IPS DF 6.9 (cell line): ENCODE results near the gene RNF113A.

Experiments
- DNase-seq: peaks from one replicate; pipeline ENCODE4 v3.0.0-alpha.2; 2013; ENCODE audit warnings: low read depth, low spot score
- H3K27ac ChIP-seq: one replicate; pipeline ENCODE4 v1.5.1; 2013; ENCODE audit warnings: low read length, control low read depth
- H3K27me3 ChIP-seq: 2 replicates; pipeline ENCODE4 v1.6.1; 2013; ENCODE audit warnings: mild to moderate bottlenecking, low read length; ENCODE audit not compliant: control insufficient read depth, insufficient read depth
- H3K36me3 ChIP-seq: 2 replicates; pipeline ENCODE4 v1.6.1; 2013; ENCODE audit warnings: low read length; ENCODE audit not compliant: control insufficient read depth, insufficient read depth
- H3K4me1 ChIP-seq: 2 replicates; pipeline ENCODE4 v1.6.1; 2013; ENCODE audit warnings: low read length; ENCODE audit not compliant: control insufficient read depth, insufficient read depth
- H3K4me3 ChIP-seq: 2 replicates; pipeline ENCODE4 v1.5.1; 2013; ENCODE audit warnings: mild to moderate bottlenecking, low read length
- H3K9me3 ChIP-seq: 2 replicates; pipeline ENCODE4 v1.6.1; 2013; ENCODE audit warnings: low read length, inconsistent platforms; ENCODE audit not compliant: control insufficient read depth, insufficient read depth
- WGBS: extraction: QIAGEN DNeasy Blood & Tissue Kit; methylation state at CpG from one replicate; pipeline ENCODE4 v1.1.7; 2013; ENCODE audit warnings: mixed read lengths, missing lambda C conversion rate; ENCODE audit not compliant: insufficient read length, insufficient coverage; 5-methylcytosine and 5-hydroxymethylcytosine counted together

RNF113A gene

DNA sequence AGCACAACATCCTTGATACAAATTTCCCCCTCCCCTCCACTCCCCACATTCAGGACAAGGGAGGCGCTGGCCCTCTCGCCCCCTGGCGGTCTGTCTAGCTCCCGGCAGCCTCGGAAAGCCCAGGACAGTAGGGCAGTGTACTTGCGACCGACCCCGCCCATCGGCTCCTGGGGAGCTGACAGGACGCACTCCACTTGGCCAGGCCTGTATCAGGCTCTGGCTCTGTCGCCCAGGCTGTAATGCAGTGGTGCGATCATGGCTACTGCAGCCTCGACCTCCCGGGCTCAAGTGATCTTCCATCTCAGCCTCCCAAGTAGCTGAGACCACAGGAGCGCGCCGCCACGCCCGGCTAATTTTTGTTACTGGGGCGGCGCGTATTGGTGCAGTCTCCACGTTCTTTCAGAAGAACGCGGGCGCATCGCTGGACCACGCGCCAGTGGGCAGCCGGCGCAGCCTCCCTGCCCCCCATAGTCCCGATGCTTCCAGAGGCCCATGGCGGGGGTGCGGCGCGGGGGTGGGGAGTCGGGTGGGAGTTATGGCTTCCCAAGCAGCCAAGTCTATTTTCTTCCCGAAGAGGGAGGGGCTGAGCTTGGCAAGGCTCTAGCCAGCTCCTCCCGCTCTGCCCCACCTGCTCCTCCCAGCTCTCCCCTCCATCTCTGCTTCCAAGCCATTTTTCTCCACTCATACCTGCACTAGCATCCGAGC lies 16.3 kb upstream of the RNF113A start:
- no peaks in the 10 kb centered on the region for H3K27me3 ChIP-seq
- no peaks in the 10 kb centered on the region for H3K36me3 ChIP-seq
- no peaks in the 10 kb centered on the region for H3K9me3 ChIP-seq
- no peak for DNase-seq
- H3K4me3 ChIP-seq = peak overlapping the region; percentile 73; the same call in 1 of the 2 replicates
- no peak overlapping the region for H3K27ac ChIP-seq
- H3K4me1 ChIP-seq = no peaks in the 10 kb centered on the region
- no CpG with 5 or more reads among the region's 40 CpGs for WGBS

DNA sequence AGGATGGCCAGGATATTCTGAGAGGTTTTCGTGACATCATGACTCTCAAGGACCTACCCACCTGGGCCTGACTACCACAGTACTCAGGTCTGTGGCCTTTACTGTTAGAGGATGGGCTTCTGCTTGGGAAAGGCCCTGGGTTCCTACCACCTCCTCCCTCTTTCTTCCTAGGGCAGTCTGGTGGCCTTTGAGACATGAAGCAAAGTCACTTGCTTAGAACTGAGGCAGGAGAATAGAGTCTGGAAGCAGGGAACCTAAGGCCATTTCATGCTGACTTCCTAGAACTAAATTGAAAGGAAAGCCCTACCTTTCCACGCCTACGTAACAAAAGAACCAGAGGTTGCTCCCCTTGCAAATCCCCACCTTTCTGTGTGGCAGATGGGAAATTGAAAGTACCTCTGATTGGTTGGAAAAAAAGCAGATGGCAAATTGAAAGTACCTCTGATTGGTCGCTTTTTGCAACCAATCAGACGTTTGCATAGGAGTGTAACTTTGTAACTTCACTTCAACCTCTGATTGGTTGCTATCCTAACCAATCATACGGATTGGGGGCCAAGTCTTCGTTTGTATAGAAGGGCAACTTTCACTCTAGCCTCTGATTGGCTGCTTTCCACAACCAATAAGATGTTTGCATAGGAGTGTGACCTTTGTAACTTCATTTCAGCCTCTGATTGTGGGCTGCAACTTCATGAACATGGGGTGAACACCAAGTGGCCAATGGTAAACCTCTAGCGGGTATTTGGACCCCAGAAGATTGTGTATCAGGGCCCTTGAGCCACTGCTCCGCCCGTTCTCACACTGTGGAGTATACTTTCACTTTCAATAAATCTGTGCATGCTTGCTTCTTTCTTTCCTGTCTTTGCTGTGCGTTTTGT lies 14.3 kb upstream of the RNF113A start:
- Histone ChIP-seq H3K36me3 (no peaks in the 10 kb centered on the region), H3K27ac (no peak overlapping the region), H3K9me3 (no peaks in the 10 kb centered on the region), H3K27me3 (no peaks in the 10 kb centered on the region), H3K4me3 (no peak overlapping the region), H3K4me1 (no peaks in the 10 kb centered on the region)
- no peak for DNase-seq
- no CpG with 5 or more reads among the region's 11 CpGs for WGBS

DNA sequence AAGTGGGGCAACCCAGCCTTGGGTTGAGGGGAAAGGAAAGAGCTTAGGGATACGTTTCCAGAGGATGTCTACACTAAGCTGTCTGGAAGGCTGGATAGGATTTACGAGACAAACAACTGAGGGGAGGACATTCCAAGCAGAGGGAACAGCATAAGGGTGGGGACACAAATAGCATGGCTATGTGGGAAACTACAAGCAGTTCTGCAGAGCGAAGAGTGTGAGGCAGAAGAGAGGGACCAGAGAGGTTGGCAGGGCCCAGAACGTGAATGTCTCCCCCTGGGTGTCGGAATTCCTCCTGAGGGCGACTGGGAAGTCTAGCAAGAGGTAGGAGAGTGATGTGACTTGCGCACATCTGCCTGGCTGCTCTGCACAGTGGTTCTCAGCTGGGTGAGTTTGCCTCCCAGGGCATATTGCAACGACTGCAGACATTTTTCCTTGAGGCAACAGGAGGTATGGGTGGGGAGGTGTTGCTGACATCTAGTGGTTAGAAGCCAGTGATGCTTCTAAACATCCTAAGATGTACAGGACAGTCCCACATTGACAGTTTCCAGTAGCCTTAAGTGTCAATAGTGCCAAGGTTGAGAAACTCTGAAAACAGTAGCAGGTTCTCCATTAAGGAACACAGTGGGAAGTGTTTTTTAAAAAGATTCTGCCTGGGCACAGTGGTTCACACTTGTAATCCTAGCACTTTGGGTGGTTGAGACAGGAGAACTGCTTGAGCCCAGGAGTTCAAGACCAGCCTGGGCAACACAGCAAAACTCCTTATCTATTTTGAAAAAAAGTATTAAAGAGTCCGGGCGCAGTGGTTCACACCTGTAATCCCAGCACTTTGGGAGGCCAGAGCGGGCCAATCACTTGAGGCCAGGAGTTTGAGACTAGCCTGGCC lies 9.3 kb upstream of the RNF113A start:
- H3K4me1 ChIP-seq = no peaks in the 10 kb centered on the region
- no peak overlapping the region for H3K4me3 ChIP-seq
- H3K9me3 ChIP-seq = no peaks in the 10 kb centered on the region
- H3K27ac ChIP-seq = no peak overlapping the region
- H3K27me3 ChIP-seq = no peaks in the 10 kb centered on the region
- H3K36me3 ChIP-seq = no peaks in the 10 kb centered on the region
- no peak for DNase-seq
- WGBS = no CpG with 5 or more reads among the region's 11 CpGs

DNA sequence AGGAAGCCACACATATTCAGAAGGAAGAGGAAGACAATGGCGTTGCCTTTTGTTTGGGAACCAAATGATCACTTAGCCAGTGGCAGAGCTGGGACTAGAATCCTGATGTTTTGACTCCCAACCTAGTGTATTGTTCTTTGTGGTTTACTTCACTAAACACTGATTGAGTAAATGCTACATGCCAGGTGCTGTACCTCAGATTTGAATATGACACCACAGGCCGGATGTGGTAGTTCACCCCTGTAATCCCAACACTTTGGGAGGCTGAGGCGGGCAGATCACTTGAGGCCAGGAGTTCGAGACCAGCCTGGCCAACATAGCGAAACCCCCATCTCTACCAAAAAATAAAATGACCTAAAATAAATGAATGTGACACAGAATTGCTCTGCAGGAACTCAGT lies 8.5 kb upstream of the RNF113A start:
- H3K27ac ChIP-seq = no peak overlapping the region
- WGBS = no CpG with 5 or more reads among the region's 5 CpGs
- no peaks in the 10 kb centered on the region for H3K27me3 ChIP-seq
- H3K36me3 ChIP-seq = no peaks in the 10 kb centered on the region
- no peaks in the 10 kb centered on the region for H3K9me3 ChIP-seq
- H3K4me1 ChIP-seq = no peaks in the 10 kb centered on the region
- no peak for DNase-seq
- no peak overlapping the region for H3K4me3 ChIP-seq

DNA sequence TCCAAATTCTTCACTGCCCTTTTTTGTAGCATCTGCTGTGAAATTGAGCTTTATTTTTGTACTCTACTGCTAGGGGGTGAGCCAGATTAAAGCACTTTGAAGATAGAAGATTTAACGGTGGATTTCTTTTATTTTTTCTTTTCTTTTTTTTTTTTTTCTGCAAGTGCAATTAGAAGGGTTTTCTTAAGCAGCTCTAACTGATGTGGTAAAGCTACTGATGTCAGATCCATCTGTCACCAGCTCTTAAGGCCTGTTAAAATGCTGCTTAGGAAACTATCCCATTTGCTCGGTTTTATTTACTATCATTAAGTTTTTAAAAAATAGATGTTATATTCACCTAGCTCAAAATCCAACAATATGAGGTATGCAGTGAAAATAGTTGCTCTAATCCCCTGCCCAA lies 7.2 kb upstream of the RNF113A start:
- no peaks in the 10 kb centered on the region for H3K36me3 ChIP-seq
- no peak for DNase-seq
- H3K27me3 ChIP-seq = no peaks in the 10 kb centered on the region
- no CpG with 5 or more reads among the region's 2 CpGs for whole genome bisulfite sequencing
- H3K4me3 ChIP-seq = no peak overlapping the region
- H3K4me1 ChIP-seq = no peaks in the 10 kb centered on the region
- H3K9me3 ChIP-seq = no peaks in the 10 kb centered on the region
- H3K27ac ChIP-seq = no peak overlapping the region

DNA sequence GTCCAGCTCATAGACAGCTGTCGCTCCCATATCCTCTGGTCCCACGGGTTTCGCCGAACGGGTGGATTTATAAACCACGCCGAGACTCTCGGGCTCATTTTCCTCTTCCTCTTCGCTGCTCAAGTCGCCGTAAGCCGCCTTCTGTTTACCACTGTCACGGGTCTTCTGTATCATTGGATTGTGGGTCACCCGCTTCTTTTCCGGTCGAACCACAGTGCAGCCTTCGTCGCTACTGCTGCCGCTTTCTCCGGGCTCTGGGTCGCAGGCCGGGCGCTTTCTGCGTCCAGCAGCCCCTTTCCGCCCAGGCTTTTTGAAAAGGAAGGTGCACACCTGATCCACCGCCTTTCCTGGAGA lies 311 bp downstream of the RNF113A start:
- DNase-seq = no peak
- no CpG with 5 or more reads among the region's 26 CpGs for WGBS
- no peak overlapping the region for H3K27ac ChIP-seq

DNA sequence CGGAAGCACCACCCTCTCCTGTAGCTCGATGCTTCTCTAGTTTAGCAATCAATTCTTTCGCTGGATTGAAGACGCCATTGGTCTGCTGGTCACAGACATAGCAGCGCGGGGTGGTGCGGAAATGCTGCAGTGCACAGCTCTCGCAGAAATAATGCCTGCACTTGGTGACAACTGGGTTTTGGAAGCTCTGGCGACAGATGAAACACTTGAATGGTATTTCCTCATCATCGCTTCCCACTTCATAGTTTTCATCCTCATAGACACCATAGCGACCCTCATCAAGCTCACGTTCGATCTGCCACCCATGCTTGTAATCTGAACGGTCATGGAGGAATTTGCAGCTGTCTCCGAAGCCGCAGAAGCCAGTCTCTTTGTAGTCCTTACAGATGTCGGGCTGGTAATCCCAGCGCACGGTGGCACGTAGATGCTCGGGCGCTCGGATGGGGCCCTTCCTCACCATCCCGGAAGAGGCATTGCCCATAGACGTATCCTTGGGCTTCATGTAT lies 854 bp downstream of the RNF113A start:
- peak overlapping the region; percentile 97; the same call in 1 of the 2 replicates for H3K4me3 ChIP-seq
- H3K9me3 ChIP-seq = no peaks in the 10 kb centered on the region
- no peak for DNase-seq
- no peaks in the 10 kb centered on the region for H3K27me3 ChIP-seq
- WGBS = no CpG with 5 or more reads among the region's 25 CpGs
- no peaks in the 10 kb centered on the region for H3K4me1 ChIP-seq
- no peak overlapping the region for H3K27ac ChIP-seq
- H3K36me3 ChIP-seq = no peaks in the 10 kb centered on the region

More for the DNA sequence above, 311 bp downstream of the RNF113A start:
- Histone ChIP-seq H3K27me3 (no peaks in the 10 kb centered on the region), H3K9me3 (no peaks in the 10 kb centered on the region), H3K36me3 (no peaks in the 10 kb centered on the region), H3K4me1 (no peaks in the 10 kb centered on the region), H3K4me3 (peak overlapping the region; percentile 97)

DNA sequence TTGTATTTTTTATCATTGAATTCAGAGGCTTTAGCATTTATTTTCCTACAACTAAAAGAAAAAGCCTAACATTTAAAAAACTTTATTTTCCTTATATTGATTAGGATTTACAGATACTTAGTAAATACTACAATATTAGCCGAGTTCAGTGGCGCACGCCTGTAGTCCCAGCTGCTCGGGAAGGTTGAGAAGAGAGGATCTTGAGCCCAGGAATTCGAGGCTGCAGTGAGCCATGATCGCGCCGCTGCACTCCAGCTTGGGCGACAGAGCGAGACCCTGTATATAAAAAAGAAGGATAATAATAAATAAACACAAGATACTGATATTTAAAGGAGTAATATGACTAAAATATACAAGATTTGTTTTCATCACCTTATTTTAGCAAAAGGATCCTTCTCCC lies 18.1 kb downstream of the RNF113A start:
- no peak overlapping the region for H3K27ac ChIP-seq
- DNase-seq = no peak
- H3K9me3 ChIP-seq = no peaks in the 10 kb centered on the region
- WGBS = no CpG with 5 or more reads among the region's 10 CpGs
- H3K27me3 ChIP-seq = no peaks in the 10 kb centered on the region
- H3K36me3 ChIP-seq = no peaks in the 10 kb centered on the region
- H3K4me3 ChIP-seq = no peak overlapping the region; the same call in 1 of the 2 replicates
- no peaks in the 10 kb centered on the region for H3K4me1 ChIP-seq

DNA sequence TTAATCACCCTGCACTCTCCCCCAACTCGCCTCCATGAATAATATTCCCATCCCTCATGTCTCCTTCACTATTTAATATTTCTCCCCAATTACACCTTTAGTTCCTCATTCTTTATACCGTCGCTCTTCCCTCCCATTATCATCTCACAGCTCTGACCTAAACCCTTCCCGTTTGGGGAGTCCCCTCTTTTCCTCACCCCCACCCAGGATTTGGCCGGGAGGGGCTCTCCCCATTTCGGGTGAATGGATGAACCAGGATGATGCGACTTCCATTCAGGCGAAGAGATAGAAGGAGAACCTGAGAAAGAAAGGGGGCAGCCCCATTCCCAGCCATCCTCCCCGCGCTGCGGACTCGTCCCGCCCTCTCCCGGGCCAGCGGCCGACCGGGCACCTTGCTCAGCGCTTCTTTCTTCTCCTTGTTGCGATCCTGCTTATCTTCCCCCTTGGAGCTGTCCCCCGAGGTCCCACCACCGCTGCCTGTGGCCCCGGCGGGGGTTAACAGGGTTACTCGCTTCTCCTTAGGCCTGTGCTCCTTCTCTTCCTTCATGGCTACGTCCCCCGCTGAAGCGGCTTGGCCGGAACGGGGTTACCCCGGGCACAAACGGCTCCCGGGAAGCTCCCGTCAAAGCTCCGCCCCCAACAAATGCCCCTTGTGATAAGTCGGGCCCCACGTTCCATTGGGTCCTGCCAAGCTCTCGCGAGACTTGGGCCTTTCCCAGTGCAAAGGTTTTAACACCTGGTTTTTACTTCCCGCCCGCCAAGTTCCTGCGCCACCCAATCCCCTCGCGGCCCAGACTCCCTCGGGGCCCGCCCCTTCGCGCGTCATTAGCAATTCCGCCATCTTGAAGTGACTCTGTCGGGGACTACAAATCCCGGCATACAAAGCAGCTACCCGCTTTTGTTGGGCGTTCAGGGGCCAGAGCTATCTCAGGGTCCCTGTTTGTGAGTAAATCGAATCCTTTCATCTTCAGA lies 18.9 kb downstream of the RNF113A start, which contains the start of gene UPF3B:
Gene UPF3B, minus strand, starts transcription at position 582 of the 972 bp plus-strand sequence. Its CDS starts 35 bp downstream, at position 547.
- H3K36me3 ChIP-seq = no peaks in the 10 kb centered on the region
- H3K27ac ChIP-seq = no peak within 1 kb of the TSS
- DNase-seq = peak; percentile 85
- 100% methylated on average over 2 of the region's 54 CpGs for WGBS
- H3K9me3 ChIP-seq = no peaks in the 10 kb centered on the region
- H3K27me3 ChIP-seq = no peaks in the 10 kb centered on the region
- peak within 1 kb of the TSS; percentile 97; the same call in 1 of the 2 replicates for H3K4me3 ChIP-seq
- no peaks in the 10 kb centered on the region for H3K4me1 ChIP-seq
